ENCODE results near the gene PBX3. TPM values are rescaled to one million over a fixed set of nuclear protein-coding genes. Genes with fewer than 3 reads are reported as not detected.

The PBX3 gene
- total RNA-seq, 6 experiments from 2014 or later = 13.0 to 20.2 (median 15.0) TPM

DNA sequence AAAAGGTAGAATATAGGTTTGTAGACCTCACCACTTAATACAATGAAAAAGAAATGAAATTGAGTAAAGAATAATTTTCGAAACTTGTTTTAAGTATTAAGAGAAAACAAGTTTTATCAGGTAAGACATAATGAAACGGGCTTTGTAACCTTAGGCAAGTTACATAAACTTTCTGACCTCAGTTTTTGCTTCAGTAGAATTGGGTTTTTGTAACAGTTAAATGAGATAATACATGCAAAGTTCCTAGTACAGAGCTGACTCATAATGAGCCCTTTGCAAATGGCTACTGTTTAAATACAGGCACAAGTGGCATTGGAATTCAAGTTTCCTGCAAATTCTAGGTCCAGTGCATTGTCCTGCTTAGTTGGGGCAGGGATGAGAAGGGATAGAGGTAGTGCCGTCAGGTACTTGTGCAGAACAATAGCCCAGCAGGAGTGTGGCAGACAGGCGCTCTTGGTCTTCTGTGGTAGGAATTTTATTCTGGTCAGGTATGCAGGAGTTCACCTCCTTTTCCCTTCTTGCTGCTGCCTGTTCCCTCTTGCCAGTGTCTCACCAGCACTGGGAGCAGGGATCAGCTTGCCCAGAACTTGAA, 203.8 kb downstream of the PBX3 start:
- no peaks in the 10 kb centered on the region for H3K9me3 ChIP-seq
- no peak for TF ChIP-seq POLR2A (IDR thresholded peaks at IDR 0.05)
- TF ChIP-seq, protein P1, sequence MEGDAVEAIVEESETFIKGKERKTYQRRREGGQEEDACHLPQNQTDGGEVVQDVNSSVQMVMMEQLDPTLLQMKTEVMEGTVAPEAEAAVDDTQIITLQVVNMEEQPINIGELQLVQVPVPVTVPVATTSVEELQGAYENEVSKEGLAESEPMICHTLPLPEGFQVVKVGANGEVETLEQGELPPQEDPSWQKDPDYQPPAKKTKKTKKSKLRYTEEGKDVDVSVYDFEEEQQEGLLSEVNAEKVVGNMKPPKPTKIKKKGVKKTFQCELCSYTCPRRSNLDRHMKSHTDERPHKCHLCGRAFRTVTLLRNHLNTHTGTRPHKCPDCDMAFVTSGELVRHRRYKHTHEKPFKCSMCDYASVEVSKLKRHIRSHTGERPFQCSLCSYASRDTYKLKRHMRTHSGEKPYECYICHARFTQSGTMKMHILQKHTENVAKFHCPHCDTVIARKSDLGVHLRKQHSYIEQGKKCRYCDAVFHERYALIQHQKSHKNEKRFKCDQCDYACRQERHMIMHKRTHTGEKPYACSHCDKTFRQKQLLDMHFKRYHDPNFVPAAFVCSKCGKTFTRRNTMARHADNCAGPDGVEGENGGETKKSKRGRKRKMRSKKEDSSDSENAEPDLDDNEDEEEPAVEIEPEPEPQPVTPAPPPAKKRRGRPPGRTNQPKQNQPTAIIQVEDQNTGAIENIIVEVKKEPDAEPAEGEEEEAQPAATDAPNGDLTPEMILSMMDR (IDR thresholded peaks at IDR 0.05) = no peak
- H3K27ac ChIP-seq = no peak overlapping the region
- intact Hi-C loops (cut with DNase I) = no loop called here
- H3K4me3 ChIP-seq = no peak overlapping the region
- no peak for ATAC-seq
- H3K4me1 ChIP-seq = peaks cover 0 to 29% (median 0%) of the 10 kb centered on the region in 4 donors
- no peak for DNase-seq
- H3K36me3 ChIP-seq = no peaks in the 10 kb centered on the region
- WGBS (ENCODE audit: insufficient coverage, low coverage, low lambda C conversion rate, missing lambda C conversion rate) = 92% methylated on average over 4 of the region's 4 CpGs
- H3K27me3 ChIP-seq = no peaks in the 10 kb centered on the region

DNA sequence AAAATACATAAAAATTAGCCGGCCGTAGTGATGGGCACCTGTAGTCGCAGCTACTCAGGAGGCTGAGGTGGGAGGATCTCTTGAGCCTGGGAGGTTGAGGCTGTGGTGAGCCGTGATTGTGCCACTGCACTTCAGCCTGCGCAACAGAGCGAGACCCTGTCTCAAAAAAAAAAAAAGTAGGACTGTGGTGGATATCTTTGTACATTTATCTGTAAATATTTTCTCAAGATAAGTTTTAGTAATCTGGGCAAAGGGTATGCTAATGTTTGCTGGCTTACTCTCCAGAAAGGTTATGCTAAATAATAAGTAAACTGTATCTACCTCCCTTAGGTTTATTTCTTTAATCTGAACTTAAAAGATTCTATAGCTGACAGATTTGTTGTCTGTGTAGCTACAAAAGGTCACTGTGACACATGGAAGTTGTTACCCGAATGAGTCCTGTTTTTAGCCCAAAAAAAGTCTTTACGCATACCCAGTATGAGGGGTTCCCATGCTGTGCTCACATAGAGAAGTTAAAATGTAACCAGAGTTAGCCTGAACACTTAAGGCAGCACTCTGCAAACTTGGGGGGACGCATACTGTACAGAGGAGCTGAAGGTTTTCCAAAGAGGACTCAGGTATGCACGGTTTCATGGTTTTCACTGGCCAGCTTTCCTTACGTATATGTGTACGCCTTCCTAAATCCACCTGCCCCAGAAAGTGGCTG, 206.3 kb downstream of the PBX3 start:
- intact Hi-C loops (cut with DNase I) = no loop called here
- H3K36me3 ChIP-seq = no peaks in the 10 kb centered on the region
- TF ChIP-seq, protein P1 (IDR thresholded peaks at IDR 0.05) = no peak
- no peak for TF ChIP-seq POLR2A (IDR thresholded peaks at IDR 0.05)
- H3K9me3 ChIP-seq = no peaks in the 10 kb centered on the region
- 56% methylated on average over 12 of the region's 12 CpGs for WGBS (ENCODE audit: insufficient coverage, low coverage, low lambda C conversion rate, missing lambda C conversion rate)
- ATAC-seq (peak; percentile 76 to 81 (median 80)), DNase-seq (no peak)
- H3K27me3 ChIP-seq = no peaks in the 10 kb centered on the region
- H3K4me1 ChIP-seq = peaks cover 0 to 29% (median 0%) of the 10 kb centered on the region in 4 donors
- H3K27ac ChIP-seq = peak overlapping the region in 2 of 3 donors; percentile 11 to 54
- peak overlapping the region in 2 of 3 donors; percentile 7 to 14 for H3K4me3 ChIP-seq

DNA sequence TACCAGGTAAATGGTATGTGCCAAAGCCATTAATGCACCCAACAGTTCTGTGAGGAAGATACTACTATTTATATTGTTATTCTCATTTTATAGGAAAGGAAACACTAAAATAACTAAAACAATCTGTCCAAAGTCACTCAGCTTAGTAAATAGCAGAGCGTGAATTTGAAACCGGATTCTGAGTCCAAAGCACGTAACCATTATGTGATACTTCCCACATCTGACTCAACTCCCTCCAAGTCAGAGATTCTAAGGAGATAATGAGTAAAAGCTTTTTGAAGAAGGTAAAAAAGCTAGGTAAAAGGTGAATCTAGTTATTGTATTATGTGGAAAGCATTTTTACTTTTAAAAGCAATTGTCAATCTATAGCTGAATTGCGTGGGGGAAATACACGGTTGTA, 208.9 kb downstream of the PBX3 start:
- ATAC-seq = no peak
- Histone ChIP-seq H3K4me1 (peaks cover 0 to 29% (median 0%) of the 10 kb centered on the region in 4 donors), H3K9me3 (no peaks in the 10 kb centered on the region), H3K27ac (no peak overlapping the region), H3K36me3 (no peaks in the 10 kb centered on the region), H3K27me3 (no peaks in the 10 kb centered on the region), H3K4me3 (no peak overlapping the region)
- intact Hi-C loops (cut with DNase I) = no loop called here
- no peak for DNase-seq
- no peak for TF ChIP-seq POLR2A (IDR thresholded peaks at IDR 0.05)
- TF ChIP-seq, protein P1 (IDR thresholded peaks at IDR 0.05) = no peak
- 98% methylated on average over 5 of the region's 5 CpGs for WGBS (ENCODE audit: insufficient coverage, low coverage, low lambda C conversion rate, missing lambda C conversion rate)

DNA sequence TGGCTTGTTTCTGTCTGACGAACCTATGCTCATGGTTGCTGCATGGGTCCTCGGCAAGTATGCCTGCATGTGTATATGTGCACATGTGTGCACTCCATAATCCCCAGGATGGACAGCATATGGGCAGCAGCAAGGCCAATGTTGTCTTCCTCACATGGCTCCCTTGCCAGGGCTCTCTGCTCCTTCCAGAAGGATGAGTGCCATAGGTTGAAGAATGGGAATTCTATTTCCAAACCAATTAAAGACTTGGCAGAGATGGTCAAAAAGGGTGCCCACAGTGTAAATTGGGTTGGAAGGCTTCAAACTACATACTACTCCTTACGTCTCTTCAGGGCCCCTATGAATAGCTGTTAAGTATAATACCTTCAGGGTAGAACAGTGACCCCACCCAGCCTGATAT, 212.1 kb downstream of the PBX3 start:
- WGBS (ENCODE audit: insufficient coverage, low coverage, low lambda C conversion rate, missing lambda C conversion rate) = 83% methylated on average over 1 of the region's 3 CpGs

More for the DNA sequence above, 212.1 kb downstream of the PBX3 start:
- intact Hi-C loops (cut with DNase I) = no loop called here
- H3K27ac ChIP-seq = no peak overlapping the region
- H3K4me1 ChIP-seq = peaks cover 0 to 2% (median 0%) of the 10 kb centered on the region in 4 donors
- no peak for DNase-seq
- H3K9me3 ChIP-seq = no peaks in the 10 kb centered on the region
- no peak overlapping the region for H3K4me3 ChIP-seq
- TF ChIP-seq POLR2A (IDR thresholded peaks at IDR 0.05) = no peak
- TF ChIP-seq, protein P1 (IDR thresholded peaks at IDR 0.05) = no peak
- ATAC-seq = no peak
- no peaks in the 10 kb centered on the region for H3K27me3 ChIP-seq
- H3K36me3 ChIP-seq = peaks cover 0 to 15% (median 0%) of the 10 kb centered on the region in 4 donors
